H1 (cell line): Measurements from ENCODE around the gene BRAT1. TPM values are rescaled to one million over a fixed set of nuclear protein-coding genes. Genes with fewer than 3 reads are reported as not detected.

ENCODE experiments used
- BACH1 ChIP-seq: IDR thresholded peaks from 2 replicates; pipeline ENCODE4 v1.6.1; 2012; ENCODE audit warnings: low read length, improper control_type of control experiment
- CBX8 ChIP-seq: fragments of 300-800, 300-1000 bp; sonication (generic); IDR thresholded peaks from 2 replicates; pipeline ENCODE4 v1.7.1; 2016; ENCODE audit warnings: low read depth, low read length, borderline replicate concordance
- CREB1 ChIP-seq: IDR thresholded peaks from 2 replicates; pipeline ENCODE4 v1.6.1; 2012; ENCODE audit warnings: inconsistent platforms
- CTBP2 ChIP-seq: IDR thresholded peaks from 2 replicates; pipeline ENCODE4 v1.7.0; 2011; ENCODE audit warnings: borderline replicate concordance, mild to moderate bottlenecking, moderate library complexity, mixed read lengths, low read length; ENCODE audit not compliant: insufficient read depth, insufficient read length
- CTCF ChIP-seq, 3 experiments: IDR thresholded peaks; 1 replicate in 2 of 3; 2 replicates in 1 of 3; pipeline versions ENCODE4 v1.5.1 to v1.6.1; 2011; ENCODE audit warnings: low read length in 3 of 3, mild to moderate bottlenecking in 3 of 3, inconsistent platforms in 2 of 3, low read depth in 1 of 3, moderate library complexity in 1 of 3; ENCODE audit not compliant: insufficient read depth in 1 of 3; ENCODE audit errors: control extremely low read depth in 1 of 3
- EP300 ChIP-seq, 2 experiments: IDR thresholded peaks; 1 replicate in 1 of 2; 2 replicates in 1 of 2; pipeline ENCODE4 v1.6.1; 2011 to 2012; ENCODE audit warnings: low read depth in 2 of 2, low read length in 2 of 2, mild to moderate bottlenecking in 2 of 2, borderline replicate concordance in 1 of 2, inconsistent platforms in 1 of 2, moderate library complexity in 1 of 2
- EZH2 ChIP-seq: fragments of 200-600 bp; sonication (generic); IDR thresholded peaks from 2 replicates; pipeline ENCODE4 v1.7.1; 2012; ENCODE audit warnings: low read depth, mild to moderate bottlenecking, moderate library complexity, low read length, inconsistent platforms; ENCODE audit not compliant: severe bottlenecking
- HDAC6 ChIP-seq: IDR thresholded peaks from one replicate; pipeline ENCODE4 v1.7.1; 2012; ENCODE audit warnings: low read depth, mild to moderate bottlenecking, inconsistent platforms, low read length, moderate library complexity
- JUND ChIP-seq: IDR thresholded peaks from 2 replicates; pipeline ENCODE4 v1.6.1; 2011; ENCODE audit warnings: mild to moderate bottlenecking, improper control_type of control experiment, low read length
- KDM4A ChIP-seq: IDR thresholded peaks from one replicate; pipeline ENCODE4 v1.7.1; 2012; ENCODE audit warnings: low read depth, mild to moderate bottlenecking, moderate library complexity, low read length, inconsistent platforms; ENCODE audit not compliant: severe bottlenecking
- POLR2A ChIP-seq, 2 experiments: IDR thresholded peaks; 1 replicate in 1 of 2; 2 replicates in 1 of 2; pipeline ENCODE4 v1.6.1; 2011; ENCODE audit warnings: low read depth in 2 of 2, low read length in 2 of 2, mild to moderate bottlenecking in 2 of 2; ENCODE audit errors: control extremely low read depth in 1 of 2
- POLR2AphosphoS5 ChIP-seq: IDR thresholded peaks from 2 replicates; pipeline ENCODE4 v1.6.1; 2011; ENCODE audit warnings: low read depth, low read length
- POU5F1 ChIP-seq: IDR thresholded peaks from 2 replicates; pipeline ENCODE4 v1.6.1; 2011; ENCODE audit warnings: low read depth, mild to moderate bottlenecking, low read length, moderate library complexity
- RAD21 ChIP-seq, 2 experiments: IDR thresholded peaks in 1 of 2; conservative IDR thresholded peaks in 1 of 2; 2 replicates each; pipeline ENCODE4 v1.6.1; 2011; ENCODE audit warnings: low read depth in 2 of 2, low read length in 2 of 2, improper control_type of control experiment in 1 of 2, inconsistent platforms in 1 of 2, mild to moderate bottlenecking in 1 of 2, moderate library complexity in 1 of 2
- RNF2 ChIP-seq: fragments of 200-900, 300-1000 bp; sonication (generic); IDR thresholded peaks from 2 replicates; pipeline ENCODE4 v1.7.1; 2016; ENCODE audit warnings: borderline replicate concordance, low read depth, mild to moderate bottlenecking, antibody characterized with exemption, low read length; ENCODE audit not compliant: poor library complexity, severe bottlenecking; ENCODE audit errors: missing control alignments
- SIX5 ChIP-seq: IDR thresholded peaks from 2 replicates; pipeline ENCODE4 v1.6.1; 2011; ENCODE audit warnings: mild to moderate bottlenecking, low read depth, low read length
- SP2 ChIP-seq: IDR thresholded peaks from 2 replicates; pipeline ENCODE4 v1.6.1; 2012; ENCODE audit warnings: mild to moderate bottlenecking, low read length, inconsistent platforms
- SP4 ChIP-seq: IDR thresholded peaks from 2 replicates; pipeline ENCODE4 v1.6.1; 2012; ENCODE audit warnings: low read length, inconsistent platforms
- TAF7 ChIP-seq: optimal IDR thresholded peaks from 2 replicates; pipeline ENCODE3; 2011; ENCODE audit warnings: low read depth, mild to moderate bottlenecking, inconsistent platforms, low read length, moderate library complexity, borderline replicate concordance
- TCF12 ChIP-seq: IDR thresholded peaks from 2 replicates; pipeline ENCODE4 v1.6.1; 2011; ENCODE audit warnings: low read depth, mild to moderate bottlenecking, low read length
- YY1 ChIP-seq: IDR thresholded peaks from 2 replicates; pipeline ENCODE4 v1.6.1; 2011; ENCODE audit warnings: low read depth, mild to moderate bottlenecking, low read length
- polyA plus RNA-seq, 7 experiments: library from polyadenylated mRNA; depleted of rRNA in 3 of 7; stranded (reverse) in 5 of 7; unstranded in 2 of 7; fragments of >200 nt in 5 of 7; fragments of 200-250 nt in 2 of 7; gene quantifications; 1 replicate in 5 of 7; 2 replicates in 1 of 7; 4 replicates in 1 of 7; pipeline versions ENCODE4 v1.2.1 to v1.2.3, GENCODE V29; 2011 to 2013; ENCODE audit warnings: missing spikeins in 2 of 7, mixed read lengths in 2 of 7
- total RNA-seq: library from RNA; stranded (reverse); fragmentation: NEBNext Ultra II Directional; extraction: Animal tissue kit (Norgen Biotek cat#: 25700); gene quantifications from 2 replicates; pipeline ENCODE4 v1.2.1, GENCODE V29; 2021

Gene BRAT1
- total and polyA plus RNA-seq, 2 of the 8 experiments (the other 6 are each of a cell fraction or from before 2014, with no cell fraction given): 36.8 to 42.3 TPM

GRCh38 chr7:2524808-2525657 is 30.3 kb downstream of the BRAT1 start (continued):
- no peak for TF ChIP-seq SP4
- TF ChIP-seq POU5F1: peak; percentile 94
- TF ChIP-seq BACH1: 0 out of 2 replicates have a peak, but pooled peaks have one; percentile 13
- no peak for TF ChIP-seq KDM4A
- TF ChIP-seq CREB1: no peak
- TF ChIP-seq POLR2A (IDR thresholded peaks at IDR 0.05; ENCODE audit: control extremely low read depth in 1 of 2, low read depth in 2 of 2, low read length in 2 of 2): no peak; a peak in 1 of 3 replicates
- no peak for TF ChIP-seq CTBP2
- no peak for TF ChIP-seq SIX5
- no peak for TF ChIP-seq CTCF (IDR thresholded peaks at IDR 0.05; ENCODE audit: control extremely low read depth in 1 of 3, insufficient read depth in 1 of 3, low read depth in 1 of 3, low read length in 3 of 3)
- TF ChIP-seq RAD21 (IDR thresholded peaks at IDR 0.05 in 1 of 2, conservative IDR thresholded peaks at IDR 0.05 in 1 of 2; ENCODE audit: low read depth in 2 of 2, low read length in 2 of 2): peak; percentile 5 to 6; a peak in 1 of 4 replicates
- TF ChIP-seq YY1: no peak
- no peak for TF ChIP-seq POLR2AphosphoS5
- TF ChIP-seq HDAC6: no peak
- TF ChIP-seq SP2: no peak
- TF ChIP-seq TCF12: peak; percentile 88; the same call in 1 of the 2 replicates
- TF ChIP-seq CBX8: no peak
- TF ChIP-seq JUND: no peak
- TF ChIP-seq EP300 (IDR thresholded peaks at IDR 0.05; ENCODE audit: borderline replicate concordance in 1 of 2, low read depth in 2 of 2, low read length in 2 of 2): peak in 1 of 2 experiments; percentile 52; a peak in 1 of 3 replicates
- no peak for TF ChIP-seq TAF7
- no peak for TF ChIP-seq EZH2
- TF ChIP-seq RNF2: no peak
